CD4-positive, alpha-beta T cell treated with Interferon alpha-2 for 1 hour (primary cell): ENCODE results near the gene PFDN1.

Experiments used
- DNase-seq, 2 donors: peaks; one replicate each; pipeline ENCODE4 v3.0.0-alpha.2; 2020 to 2022

The PFDN1 gene

GRCh38 chr5:140235791-140236551 lies 66.9 kb downstream of the PFDN1 start:
- no peak for DNase-seq

- no peak for DNase-seq
Measured at GRCh38 chr5:140234377-140234989, 68.4 kb downstream of the PFDN1 start.

- DNase-seq: no peak
Measured at GRCh38 chr5:140232731-140233130, 70.2 kb downstream of the PFDN1 start.

- no peak for DNase-seq
Measured at GRCh38 chr5:140230373-140230772, 72.5 kb downstream of the PFDN1 start.

- DNase-seq: no peak
Measured at GRCh38 chr5:140228364-140228837, 74.5 kb downstream of the PFDN1 start.

- no peak for DNase-seq
Measured at GRCh38 chr5:140227046-140227445, 75.9 kb downstream of the PFDN1 start.

GRCh38 chr5:140225396-140225795 lies 77.5 kb downstream of the PFDN1 start:
- DNase-seq: no peak

GRCh38 chr5:140224658-140225057 lies 78.2 kb downstream of the PFDN1 start:
- no peak for DNase-seq

GRCh38 chr5:140223567-140223966 lies 79.3 kb downstream of the PFDN1 start:
- DNase-seq: no peak

GRCh38 chr5:140222416-140222815 lies 80.5 kb downstream of the PFDN1 start:
- no peak for DNase-seq

- no peak for DNase-seq
Measured at GRCh38 chr5:140221697-140222223, 81.1 kb downstream of the PFDN1 start.

GRCh38 chr5:140220698-140221064 lies 82.2 kb downstream of the PFDN1 start:
- DNase-seq: no peak

- DNase-seq: no peak
Measured at GRCh38 chr5:140220032-140220697, 82.7 kb downstream of the PFDN1 start.

- no peak for DNase-seq
Measured at GRCh38 chr5:140219068-140219991, 83.6 kb downstream of the PFDN1 start.

- no peak for DNase-seq
Measured at GRCh38 chr5:140217299-140218026, 85.4 kb downstream of the PFDN1 start.

GRCh38 chr5:140216478-140217074 lies 86.3 kb downstream of the PFDN1 start:
- no peak for DNase-seq

GRCh38 chr5:140215276-140215675 lies 87.6 kb downstream of the PFDN1 start:
- no peak for DNase-seq

- peak in 1 of 2 donors; percentile 15 for DNase-seq
Measured at GRCh38 chr5:140214831-140215230, 88.1 kb downstream of the PFDN1 start.

GRCh38 chr5:140213370-140213983 lies 89.4 kb downstream of the PFDN1 start:
- DNase-seq: no peak

GRCh38 chr5:140208065-140208464 lies 94.8 kb downstream of the PFDN1 start:
- DNase-seq: no peak
